Liver (tissue), 9 donors: ENCODE results near the gene FARP1. TPM values are rescaled to one million over a fixed set of nuclear protein-coding genes. Genes with fewer than 3 reads are reported as not detected.

Source experiments
- DNase-seq: peaks from one replicate; pipeline ENCODE4 v3.0.0-alpha.2; 2017; ENCODE audit warnings: low spot score
- H3K27ac ChIP-seq, 2 donors: one replicate each; pipeline ENCODE4 v1.7.0; 2013; ENCODE audit warnings: inconsistent platforms in 2 of 2, low read length in 2 of 2, control low read depth in 1 of 2, low read depth in 1 of 2, mild to moderate bottlenecking in 1 of 2
- H3K27me3 ChIP-seq, 4 donors: one replicate each; pipeline versions ENCODE4 v1.6.1 to v1.7.0; 2013; ENCODE audit warnings: low read length in 3 of 4, inconsistent platforms in 1 of 4, mild to moderate bottlenecking in 1 of 4, moderate library complexity in 1 of 4; ENCODE audit not compliant: control insufficient read depth in 4 of 4, insufficient read depth in 4 of 4
- H3K36me3 ChIP-seq, 4 donors: one replicate each; pipeline versions ENCODE4 v1.6.1 to v1.7.0; 2013; ENCODE audit warnings: low read length in 3 of 4, mild to moderate bottlenecking in 3 of 4, low read depth in 1 of 4, moderate library complexity in 1 of 4; ENCODE audit not compliant: control insufficient read depth in 4 of 4, insufficient read depth in 3 of 4
- H3K4me1 ChIP-seq, 4 donors: one replicate each; pipeline versions ENCODE4 v1.6.1 to v1.7.0; 2013; ENCODE audit warnings: low read length in 3 of 4, mild to moderate bottlenecking in 3 of 4, moderate library complexity in 1 of 4; ENCODE audit not compliant: control insufficient read depth in 4 of 4, insufficient read depth in 4 of 4
- H3K4me3 ChIP-seq, 3 donors: one replicate each; pipeline versions ENCODE4 v1.6.1 to v1.7.0; 2013; ENCODE audit warnings: low read length in 3 of 3, control low read depth in 1 of 3, low read depth in 1 of 3, mild to moderate bottlenecking in 1 of 3
- H3K9ac ChIP-seq, 2 donors: one replicate each; pipeline ENCODE4 v1.7.0; 2013; ENCODE audit warnings: low read length in 2 of 2, mild to moderate bottlenecking in 2 of 2, moderate library complexity in 2 of 2, control low read depth in 1 of 2, low read depth in 1 of 2
- H3K9me3 ChIP-seq, 4 donors: one replicate each; pipeline versions ENCODE4 v1.6.1 to v1.7.0; 2013; ENCODE audit warnings: low read length in 3 of 4; ENCODE audit not compliant: control insufficient read depth in 4 of 4
- EGR1 ChIP-seq, 2 donors: IDR thresholded peaks; 2 replicates each; pipeline ENCODE4 v1.6.1; 2016 to 2018; ENCODE audit warnings: antibody characterized with exemption in 2 of 2, low read depth in 2 of 2
- FOXA2 ChIP-seq: IDR thresholded peaks from 2 replicates; pipeline ENCODE4 v1.6.1; 2016; ENCODE audit warnings: antibody characterized with exemption
- GABPA ChIP-seq, 2 donors: IDR thresholded peaks in 1 of 2; conservative IDR thresholded peaks in 1 of 2; 2 replicates each; pipeline ENCODE4 v1.6.1; 2016; ENCODE audit warnings: antibody characterized with exemption in 2 of 2, mild to moderate bottlenecking in 1 of 2, moderate library complexity in 1 of 2
- HNF4A ChIP-seq, 2 donors: conservative IDR thresholded peaks; 2 replicates each; pipeline ENCODE4 v1.6.1; 2016; ENCODE audit warnings: antibody characterized with exemption in 2 of 2, mild to moderate bottlenecking in 2 of 2
- HNF4G ChIP-seq: IDR thresholded peaks from 2 replicates; pipeline ENCODE4 v1.6.1; 2016; ENCODE audit warnings: antibody characterized with exemption
- JUND ChIP-seq, 2 donors: IDR thresholded peaks; 2 replicates each; pipeline ENCODE4 v1.6.1; 2016; ENCODE audit warnings: antibody characterized with exemption in 2 of 2
- MAX ChIP-seq: IDR thresholded peaks from 2 replicates; pipeline ENCODE4 v1.6.1; 2016; ENCODE audit warnings: antibody characterized with exemption
- NR2F2 ChIP-seq: IDR thresholded peaks from 2 replicates; pipeline ENCODE4 v1.6.1; 2016; ENCODE audit warnings: antibody characterized with exemption
- RAD21 ChIP-seq, 2 donors: IDR thresholded peaks; 2 replicates each; pipeline ENCODE4 v1.6.1; 2016; ENCODE audit warnings: antibody characterized with exemption in 2 of 2, mild to moderate bottlenecking in 2 of 2
- RXRA ChIP-seq, 2 donors: IDR thresholded peaks; 2 replicates each; pipeline ENCODE4 v1.6.1; 2017 to 2018; ENCODE audit warnings: antibody characterized with exemption in 2 of 2, mild to moderate bottlenecking in 1 of 2
- SP1 ChIP-seq: IDR thresholded peaks from 2 replicates; pipeline ENCODE4 v1.6.1; 2018; ENCODE audit warnings: antibody characterized with exemption, mild to moderate bottlenecking
- TAF1 ChIP-seq: conservative IDR thresholded peaks from 2 replicates; pipeline ENCODE4 v1.6.1; 2016; ENCODE audit warnings: antibody characterized with exemption, mild to moderate bottlenecking
- YY1 ChIP-seq: IDR thresholded peaks from 2 replicates; pipeline ENCODE4 v1.6.1; 2016; ENCODE audit warnings: antibody characterized with exemption, mild to moderate bottlenecking
- ZBTB33 ChIP-seq: IDR thresholded peaks from 2 replicates; pipeline ENCODE4 v1.6.1; 2016; ENCODE audit warnings: antibody characterized with exemption
- WGBS: extraction: QIAGEN DNeasy Blood & Tissue Kit; methylation state at CpG from one replicate; pipeline ENCODE4 v1.1.7; 2013; 5-methylcytosine and 5-hydroxymethylcytosine counted together
- polyA plus RNA-seq, 2 donors: library from polyadenylated mRNA; stranded (reverse) in 1 of 2; unstranded in 1 of 2; fragments of 200-250 nt in 1 of 2; fragments of >200 nt in 1 of 2; fragmentation: Nextera tagmentation in 1 of 2; extraction: Ambion mirVana in 1 of 2; gene quantifications; one replicate each; pipeline versions ENCODE4 v1.2.1 to v1.2.3, GENCODE V29; 2013 to 2015
- total RNA-seq, 2 donors: library from RNA; depleted of rRNA; stranded (reverse); fragments of >200 nt; gene quantifications; one replicate each; pipeline ENCODE4 v1.2.3, GENCODE V29; 2014
- TF ChIP-seq, protein P1 (sequence below): fragments of 150-350 bp; IDR thresholded peaks from 2 replicates; pipeline ENCODE4 v1.5.1; 2017; ENCODE audit warnings: improper control_type of control experiment, low read depth, low read length; ENCODE audit not compliant: missing input control
- TF ChIP-seq, protein P2 (sequence below): IDR thresholded peaks from 2 replicates; pipeline ENCODE4 v1.6.1; 2016; ENCODE audit warnings: antibody characterized with exemption
- donor health status: healthy.
- donor health status: healthy.
- donor health status: healthy.
- donor health status: healthy.
- donor health status: healthy.

The FARP1 gene
- total and polyA plus RNA-seq, 4 donors = 28.4 to 62.6 (median 39.8) TPM

- no peak for TF ChIP-seq HNF4G
- TF ChIP-seq, protein P1, sequence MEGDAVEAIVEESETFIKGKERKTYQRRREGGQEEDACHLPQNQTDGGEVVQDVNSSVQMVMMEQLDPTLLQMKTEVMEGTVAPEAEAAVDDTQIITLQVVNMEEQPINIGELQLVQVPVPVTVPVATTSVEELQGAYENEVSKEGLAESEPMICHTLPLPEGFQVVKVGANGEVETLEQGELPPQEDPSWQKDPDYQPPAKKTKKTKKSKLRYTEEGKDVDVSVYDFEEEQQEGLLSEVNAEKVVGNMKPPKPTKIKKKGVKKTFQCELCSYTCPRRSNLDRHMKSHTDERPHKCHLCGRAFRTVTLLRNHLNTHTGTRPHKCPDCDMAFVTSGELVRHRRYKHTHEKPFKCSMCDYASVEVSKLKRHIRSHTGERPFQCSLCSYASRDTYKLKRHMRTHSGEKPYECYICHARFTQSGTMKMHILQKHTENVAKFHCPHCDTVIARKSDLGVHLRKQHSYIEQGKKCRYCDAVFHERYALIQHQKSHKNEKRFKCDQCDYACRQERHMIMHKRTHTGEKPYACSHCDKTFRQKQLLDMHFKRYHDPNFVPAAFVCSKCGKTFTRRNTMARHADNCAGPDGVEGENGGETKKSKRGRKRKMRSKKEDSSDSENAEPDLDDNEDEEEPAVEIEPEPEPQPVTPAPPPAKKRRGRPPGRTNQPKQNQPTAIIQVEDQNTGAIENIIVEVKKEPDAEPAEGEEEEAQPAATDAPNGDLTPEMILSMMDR = no peak
- peak in 1 of 2 donors; percentile 5 for TF ChIP-seq RXRA (IDR thresholded peaks at IDR 0.05)
- TF ChIP-seq EGR1 (IDR thresholded peaks at IDR 0.05; ENCODE audit: low read depth in 2 of 2) = no peak
- TF ChIP-seq, protein P2, sequence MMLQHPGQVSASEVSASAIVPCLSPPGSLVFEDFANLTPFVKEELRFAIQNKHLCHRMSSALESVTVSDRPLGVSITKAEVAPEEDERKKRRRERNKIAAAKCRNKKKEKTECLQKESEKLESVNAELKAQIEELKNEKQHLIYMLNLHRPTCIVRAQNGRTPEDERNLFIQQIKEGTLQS = no peak
- peak; percentile 27 for TF ChIP-seq MAX
Observed at GRCh38 chr13:98307463-98308085, 164.7 kb downstream of the FARP1 start (continued).

GRCh38 chr13:98308086-98308911 is 165.4 kb downstream of the FARP1 start:
- Histone ChIP-seq H3K27ac (peak overlapping the region; percentile 47 to 57), H3K36me3 (no peaks in the 10 kb centered on the region), H3K27me3 (no peaks in the 10 kb centered on the region), H3K9me3 (no peaks in the 10 kb centered on the region), H3K4me1 (peaks cover 14 to 39% (median 29%) of the 10 kb centered on the region in 4 donors), H3K9ac (no peak overlapping the region), H3K4me3 (no peak overlapping the region)
- DNase-seq = no peak
- no peak for TF ChIP-seq JUND (IDR thresholded peaks at IDR 0.05)
- no peak for TF ChIP-seq SP1
- no peak for TF ChIP-seq HNF4G
- no peak for TF ChIP-seq ZBTB33
- TF ChIP-seq YY1 = no peak
- peak; percentile 27 to 29 for TF ChIP-seq HNF4A (conservative IDR thresholded peaks at IDR 0.05)
- TF ChIP-seq, protein P2 = no peak
- peak in 1 of 2 donors; percentile 49 for TF ChIP-seq RXRA (IDR thresholded peaks at IDR 0.05)
- 45% methylated on average over 20 of the region's 20 CpGs for WGBS

GRCh38 chr13:98309569-98310335 is 166.9 kb downstream of the FARP1 start:
- Histone ChIP-seq H3K4me3 (no peak overlapping the region), H3K27ac (peak overlapping the region; percentile 62 to 75), H3K4me1 (peaks cover 17 to 42% (median 34%) of the 10 kb centered on the region in 4 donors), H3K9me3 (no peaks in the 10 kb centered on the region), H3K27me3 (no peaks in the 10 kb centered on the region), H3K9ac (no peak overlapping the region), H3K36me3 (no peaks in the 10 kb centered on the region)
- no peak for DNase-seq
- WGBS = 90% methylated on average over 21 of the region's 21 CpGs
- TF ChIP-seq NR2F2 = no peak
- TF ChIP-seq ZBTB33 = no peak
- no peak for TF ChIP-seq YY1
- TF ChIP-seq HNF4G = no peak
- TF ChIP-seq MAX = no peak
- TF ChIP-seq HNF4A (conservative IDR thresholded peaks at IDR 0.05) = no peak
- no peak for TF ChIP-seq TAF1
- no peak for TF ChIP-seq FOXA2
- TF ChIP-seq RAD21 (IDR thresholded peaks at IDR 0.05) = no peak
- TF ChIP-seq RXRA (IDR thresholded peaks at IDR 0.05) = no peak
- TF ChIP-seq GABPA (IDR thresholded peaks at IDR 0.05 in 1 of 2, conservative IDR thresholded peaks at IDR 0.05 in 1 of 2) = no peak
- TF ChIP-seq JUND (IDR thresholded peaks at IDR 0.05) = no peak
- TF ChIP-seq, protein P2 = no peak
